Stimulated activated CD8-positive, alpha-beta memory T cell treated with anti-CD3 and anti-CD28 coated beads, Interleukin-12 subunit alpha, Interleukin-12 subunit beta, amount 100 ng/mL, for 24 hours (primary cell): Measurements from ENCODE around the gene MRPL54.

Experiments used
- DNase-seq: peaks from one replicate; pipeline ENCODE4 v3.0.0-alpha.2; 2020; ENCODE audit errors: extremely low read depth

The MRPL54 gene

DNA sequence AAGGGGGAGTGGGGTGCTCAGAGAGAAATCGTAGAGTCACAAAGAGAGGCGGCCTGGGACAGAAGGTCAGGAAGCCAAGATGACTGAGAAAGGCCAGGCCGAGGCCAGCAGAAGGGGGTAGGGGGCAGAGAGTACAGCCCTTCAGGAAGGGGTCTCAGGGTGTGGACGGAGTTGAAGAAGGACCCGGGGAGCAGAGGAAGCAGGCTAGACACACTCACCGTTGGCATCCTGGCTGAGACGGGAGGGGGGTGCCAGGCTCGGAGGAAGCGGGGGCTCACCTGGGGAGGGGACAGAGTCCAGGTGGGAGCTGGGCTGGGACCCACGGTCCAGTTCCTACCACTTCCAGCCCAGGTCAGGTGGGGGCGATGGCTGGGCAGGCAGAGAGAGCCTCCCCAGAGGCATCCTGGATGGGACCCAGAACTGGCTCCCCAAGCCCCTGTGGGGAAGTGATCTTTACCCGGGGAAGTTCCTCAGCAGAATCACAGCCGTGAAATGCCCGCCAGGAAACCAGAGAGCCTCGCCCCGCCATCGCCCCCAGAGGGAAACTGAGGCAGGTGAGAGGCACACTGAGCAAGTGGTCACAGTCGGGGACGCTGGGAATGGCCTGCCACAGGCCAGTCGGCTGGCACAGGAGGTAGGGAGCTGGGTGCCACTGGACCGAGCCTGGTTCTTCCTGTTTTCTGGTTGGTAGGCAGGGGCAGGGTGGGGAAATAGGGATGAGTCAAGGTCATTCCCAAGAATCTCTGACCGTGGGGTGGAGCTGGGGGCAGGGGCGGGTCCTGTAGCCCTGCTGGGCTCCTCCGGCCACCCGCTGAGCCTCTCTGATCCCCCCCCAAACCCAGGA, 22.3 kb downstream of the MRPL54 start:
- no peak for DNase-seq

DNA sequence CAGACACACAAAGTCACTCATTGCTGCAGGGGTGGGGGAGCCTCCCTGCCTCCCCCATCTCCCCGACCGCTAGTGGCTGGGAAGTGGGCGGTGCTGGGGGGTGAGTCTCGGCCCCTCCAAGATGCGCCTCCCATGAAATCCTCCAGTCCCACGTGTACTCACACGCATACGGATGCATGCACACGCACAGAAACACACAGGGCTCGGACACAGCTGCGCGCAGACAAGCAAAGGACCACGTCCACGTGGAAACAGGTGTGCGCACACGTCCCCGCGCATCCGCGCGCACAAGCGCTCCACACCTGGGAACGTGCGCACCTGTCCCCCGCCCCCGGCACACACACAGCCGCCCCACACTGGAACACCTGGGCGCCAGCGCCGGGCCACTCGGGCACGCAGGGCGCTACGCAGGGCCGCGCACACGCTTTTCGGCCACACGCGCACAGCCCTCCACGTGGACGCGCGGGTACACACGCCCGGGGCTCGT, 23.0 kb downstream of the MRPL54 start:
- DNase-seq: no peak

DNA sequence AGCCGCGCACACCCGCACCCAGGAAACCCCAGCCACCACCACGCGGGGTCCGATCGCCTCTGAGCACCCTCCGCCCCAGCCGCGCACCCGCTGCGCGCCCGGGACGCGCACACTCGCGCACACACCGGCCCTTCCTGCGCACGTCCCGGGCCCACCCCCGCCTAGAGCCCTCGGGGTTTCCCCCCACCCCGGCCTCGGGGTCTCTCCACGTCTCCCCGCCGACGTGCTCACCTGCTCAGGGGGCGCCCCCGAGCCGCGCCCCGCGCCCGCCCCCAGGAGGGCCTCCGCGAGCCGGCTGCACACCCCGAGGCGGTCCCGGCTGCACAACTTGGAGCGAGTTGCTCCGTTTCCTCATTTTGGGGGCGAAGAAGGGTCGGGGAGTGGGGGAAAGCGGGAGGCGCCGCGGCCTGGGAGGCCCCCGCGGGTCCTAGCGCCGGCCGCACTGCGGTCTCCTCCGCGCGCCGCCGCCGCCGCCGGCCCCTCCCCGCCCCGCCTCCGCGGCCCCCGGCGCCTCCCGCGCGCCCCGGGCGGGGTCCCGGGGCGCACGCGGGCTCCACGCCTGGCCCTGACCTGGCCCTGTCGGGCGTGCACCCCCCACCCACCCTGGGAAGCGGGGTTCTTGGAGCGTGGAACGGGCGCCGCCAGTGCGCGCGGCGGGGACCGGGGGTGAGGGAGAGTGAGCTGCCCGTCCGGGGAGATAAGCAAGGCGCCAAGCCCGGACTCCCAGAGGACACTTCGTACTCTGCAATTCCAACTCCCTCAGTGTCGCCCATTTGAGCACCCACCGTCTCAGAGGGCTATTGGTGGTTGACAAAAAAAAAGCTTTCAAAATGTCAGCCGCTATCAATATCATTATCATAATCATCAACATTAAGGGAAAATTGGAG, 23.7 kb downstream of the MRPL54 start, which contains the start of gene MATK:
Gene MATK (minus strand): TSS at position 444 of the 887 bp plus-strand sequence. CDS start 1,246 bp downstream, outside the sequence.
- no peak for DNase-seq

DNA sequence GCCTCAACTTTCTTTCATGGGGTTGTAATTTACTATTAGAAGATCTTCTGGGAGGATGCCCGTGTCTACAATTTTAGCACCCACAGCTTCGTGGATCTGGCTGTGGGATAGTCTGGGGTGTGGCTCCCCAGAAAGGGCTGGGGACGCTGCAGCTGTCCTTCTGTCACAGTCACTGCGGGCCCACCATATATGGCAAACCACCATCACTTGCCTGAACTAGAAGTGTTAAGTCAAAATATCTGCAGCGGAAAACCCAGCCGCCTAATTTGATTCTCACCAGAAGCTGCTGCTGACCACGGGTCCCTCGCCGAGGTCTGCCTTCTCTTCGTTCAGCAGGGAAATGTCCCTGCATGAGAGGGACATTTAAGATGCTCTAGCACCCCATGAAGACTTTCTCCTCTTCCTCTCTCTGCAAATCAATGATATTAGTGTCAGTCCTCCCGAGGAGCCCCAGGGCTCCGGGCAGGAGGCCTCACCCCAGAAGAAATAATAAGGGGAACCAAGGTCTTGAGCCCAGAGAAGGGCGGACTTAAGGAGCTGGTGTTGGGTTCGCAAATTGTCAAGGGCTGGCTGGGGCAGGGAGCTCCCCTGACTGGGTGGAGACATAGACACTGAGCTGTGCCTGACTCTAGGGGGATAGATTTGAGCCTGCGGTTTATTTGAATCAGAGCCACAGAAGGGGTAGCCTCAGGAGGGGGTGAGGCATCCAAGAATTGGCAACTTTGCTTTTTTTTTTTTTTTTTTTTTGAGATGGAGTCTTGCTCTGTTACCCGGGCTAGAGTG, 26.7 kb downstream of the MRPL54 start:
- DNase-seq: no peak

DNA sequence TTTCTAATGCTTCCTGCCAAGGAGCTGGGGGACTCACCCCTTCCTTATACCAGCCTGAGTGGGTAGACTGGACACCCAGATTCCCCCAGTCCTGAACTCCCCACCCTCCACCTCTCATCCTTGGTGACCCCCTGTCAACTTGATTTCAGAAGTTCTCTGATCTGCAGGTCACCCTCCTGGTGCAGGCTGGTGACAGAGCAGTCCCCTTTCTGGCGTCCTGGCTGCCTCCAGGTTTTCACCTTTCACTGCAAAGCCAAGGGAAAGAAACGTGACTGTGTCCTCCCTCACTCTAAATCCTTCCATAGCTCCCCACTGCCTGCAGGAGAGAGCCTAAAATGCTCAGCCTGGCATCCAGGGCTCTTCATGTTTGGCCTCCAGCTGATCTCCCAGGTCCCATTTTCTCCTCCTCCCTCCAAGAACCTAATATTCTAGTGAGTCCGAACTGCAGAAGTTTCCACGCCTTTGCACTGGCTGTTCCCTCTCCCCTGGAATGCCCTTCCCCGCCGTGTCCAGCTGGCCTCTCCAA, 27.8 kb downstream of the MRPL54 start:
- no peak for DNase-seq

DNA sequence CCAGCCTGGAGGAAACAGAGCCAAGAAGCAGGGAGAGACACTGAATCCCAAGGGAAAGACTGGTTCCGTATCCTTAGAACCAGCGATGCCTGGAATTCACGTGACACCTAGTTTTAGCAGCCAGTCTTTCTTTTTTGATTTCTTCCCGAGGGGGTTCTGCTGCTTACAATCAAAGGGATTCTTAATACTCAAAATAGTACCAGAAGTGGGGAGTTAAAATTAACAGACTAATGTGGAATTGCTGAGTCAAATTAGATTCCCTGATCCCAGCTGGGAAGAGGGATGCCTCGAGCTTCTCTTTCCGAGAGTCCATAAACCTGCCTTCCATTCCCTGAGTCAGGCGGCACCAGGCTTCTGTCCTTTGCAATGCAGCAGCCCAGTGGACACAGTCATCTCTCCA, 28.5 kb downstream of the MRPL54 start:
- no peak for DNase-seq

DNA sequence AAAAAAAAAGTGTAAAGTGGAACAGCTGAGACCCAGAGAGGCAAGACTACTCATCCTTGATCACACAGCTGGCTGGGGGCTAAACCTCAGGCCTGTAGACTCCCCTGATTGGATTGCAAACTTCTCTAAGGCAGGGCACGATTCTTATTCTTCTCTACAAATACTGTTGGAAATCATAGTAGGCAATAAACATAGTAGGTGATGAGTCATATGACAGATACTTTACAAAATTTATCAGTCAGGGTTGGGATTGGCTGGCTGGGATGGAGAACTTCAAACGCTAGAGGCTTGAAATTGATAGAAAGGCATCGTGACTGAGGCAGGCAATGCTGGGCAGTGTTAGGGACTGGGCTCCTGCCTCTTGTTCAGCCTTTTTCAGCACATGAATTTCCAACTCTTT, 29.6 kb downstream of the MRPL54 start:
- no peak for DNase-seq

DNA sequence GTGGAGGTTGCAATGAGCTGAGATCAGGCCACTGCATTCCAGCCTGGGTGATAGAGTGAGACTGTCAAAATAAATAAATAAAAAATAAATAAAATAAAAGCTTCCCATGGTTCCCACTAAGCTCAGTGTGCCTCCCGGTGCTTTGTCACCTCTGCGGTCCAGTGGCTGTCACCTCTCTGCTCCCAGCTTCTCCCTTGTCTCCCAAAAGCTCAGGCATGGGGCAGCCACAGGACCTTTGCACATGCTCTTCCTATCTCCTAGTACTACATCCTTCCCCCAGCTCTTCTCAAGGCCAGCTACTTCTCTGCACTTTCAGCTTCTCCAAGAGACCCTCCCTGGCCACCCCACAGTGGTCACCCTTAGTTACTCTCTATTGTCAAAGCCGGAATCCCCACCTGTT, 31.3 kb downstream of the MRPL54 start:
- DNase-seq: no peak

DNA sequence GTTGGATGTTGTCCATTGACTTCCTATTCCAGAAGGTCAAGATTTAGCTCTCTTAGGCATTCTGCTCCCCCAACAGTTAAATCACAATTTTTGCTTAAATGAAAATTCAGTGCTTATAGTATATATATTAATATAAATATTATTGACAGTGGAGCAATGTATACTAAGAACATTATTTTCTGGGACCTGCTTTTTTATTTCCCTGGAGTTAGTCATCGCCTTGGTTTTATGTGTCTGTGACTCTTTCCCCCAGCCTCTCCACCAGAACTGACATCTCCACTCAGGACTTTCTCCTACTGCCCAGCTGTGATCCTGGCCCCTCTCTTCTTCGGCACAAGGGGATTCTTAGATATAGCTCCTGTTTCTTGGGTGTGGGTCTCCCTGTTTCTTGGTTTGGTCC, 33.9 kb downstream of the MRPL54 start:
- DNase-seq: no peak

DNA sequence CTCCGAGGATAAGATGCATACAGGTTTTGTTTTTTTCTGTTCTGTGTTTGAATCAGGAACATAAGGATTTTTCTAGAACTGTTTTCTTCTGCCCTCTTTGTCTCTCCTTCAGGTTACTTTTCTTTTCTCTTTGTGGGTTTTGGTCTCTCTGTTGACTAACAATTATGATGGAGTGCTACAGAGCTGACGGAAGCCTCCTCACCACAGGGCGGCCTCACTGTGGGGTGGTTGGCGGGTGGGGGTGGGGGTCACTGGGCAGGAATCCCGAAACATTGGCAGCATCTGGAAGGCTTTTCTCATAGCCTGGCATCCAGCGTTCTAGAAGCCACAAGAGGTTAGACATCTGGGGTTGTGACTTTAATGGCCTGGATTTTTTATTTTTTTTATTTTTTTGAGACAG, 35.7 kb downstream of the MRPL54 start:
- no peak for DNase-seq

DNA sequence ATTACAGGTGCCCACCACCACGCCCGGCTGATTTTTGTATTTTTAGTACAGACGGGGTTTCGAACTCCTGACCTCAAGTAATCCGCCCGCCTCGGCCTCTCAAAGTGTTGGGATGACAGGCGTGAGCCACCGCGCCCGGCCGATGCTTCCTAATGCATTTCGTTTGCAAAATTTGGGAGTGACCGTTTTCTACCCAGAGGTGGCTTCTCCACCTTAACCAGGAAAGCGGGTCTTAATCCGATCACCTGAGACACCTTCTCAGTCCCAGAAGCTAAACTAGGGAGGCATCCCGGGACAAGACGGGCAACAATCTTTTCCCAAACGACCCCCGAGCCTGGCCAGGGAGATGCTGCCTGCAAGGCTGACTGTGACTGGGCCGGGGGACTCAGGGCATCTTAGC, 38.5 kb downstream of the MRPL54 start:
- no peak for DNase-seq

DNA sequence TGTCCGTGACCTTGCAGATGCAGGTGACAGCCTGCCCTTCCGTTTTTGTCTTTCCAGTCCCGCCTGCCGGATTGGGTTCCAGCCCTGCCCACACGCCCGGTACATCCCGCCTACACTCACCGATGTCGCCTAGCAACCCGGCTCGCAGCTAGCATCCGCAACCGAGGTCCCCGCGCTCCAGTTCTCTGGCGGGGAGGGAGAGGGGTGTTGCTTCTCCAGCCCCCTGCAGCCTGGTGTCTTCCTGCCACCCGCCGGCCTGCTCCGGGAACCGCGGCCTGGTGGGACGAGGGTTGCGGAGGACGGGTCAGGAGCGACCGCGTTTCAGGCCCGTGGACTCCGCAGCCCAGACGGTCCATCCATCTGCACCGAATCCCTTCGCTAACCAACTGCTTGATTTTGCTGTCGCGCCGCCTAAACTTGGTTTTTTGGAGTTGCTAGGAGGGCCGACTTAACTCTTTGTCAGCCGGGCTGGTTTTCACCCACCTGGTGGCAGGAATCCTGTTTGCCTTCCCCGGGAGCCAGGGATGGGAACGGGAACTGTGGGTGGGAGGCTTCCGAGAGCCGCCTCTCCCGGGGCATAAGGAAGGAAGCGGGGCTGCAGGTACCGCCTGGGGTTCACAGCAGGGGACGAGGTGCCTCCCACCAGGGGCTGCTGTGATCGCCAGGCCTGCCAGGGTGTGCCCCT, 39.1 kb downstream of the MRPL54 start:
- no peak for DNase-seq

DNA sequence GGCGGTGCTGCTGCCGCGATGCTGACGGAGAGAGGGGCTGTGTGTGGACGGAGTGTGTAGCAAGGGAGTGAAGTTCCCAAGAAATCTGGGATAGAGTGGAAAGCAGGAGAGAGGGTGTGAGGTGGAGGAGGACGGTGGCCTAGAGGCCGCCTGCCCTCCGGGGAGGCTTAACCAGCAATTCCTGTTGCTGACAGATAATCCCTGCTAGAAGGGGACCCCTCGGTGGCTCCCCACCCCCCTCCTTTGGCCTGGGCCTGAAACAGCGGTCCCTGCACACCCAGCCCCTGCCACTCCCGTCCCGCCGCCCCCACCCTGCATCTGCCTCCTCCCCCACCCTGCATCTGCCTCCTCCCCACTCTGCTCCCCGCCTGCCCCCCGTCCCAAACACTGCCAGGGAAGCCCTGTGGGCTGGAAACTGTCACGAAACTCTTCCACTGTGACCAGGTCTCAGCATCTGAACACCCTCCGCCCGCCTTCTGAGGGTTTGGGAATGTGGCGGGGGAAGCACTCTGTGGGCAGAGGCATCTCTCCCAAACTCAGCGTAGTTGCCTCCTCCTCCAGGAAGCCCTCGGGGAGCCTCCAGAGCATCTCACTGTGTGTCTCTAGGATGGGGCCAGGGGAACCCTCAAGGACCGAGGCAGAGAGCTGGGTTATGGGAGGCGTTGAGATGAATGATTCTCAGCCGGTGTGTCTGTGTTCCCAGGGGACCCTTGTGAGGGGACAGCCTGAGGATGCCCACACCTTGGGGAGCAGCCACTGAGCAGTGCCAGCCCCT, 40.8 kb downstream of the MRPL54 start:
- no peak for DNase-seq

DNA sequence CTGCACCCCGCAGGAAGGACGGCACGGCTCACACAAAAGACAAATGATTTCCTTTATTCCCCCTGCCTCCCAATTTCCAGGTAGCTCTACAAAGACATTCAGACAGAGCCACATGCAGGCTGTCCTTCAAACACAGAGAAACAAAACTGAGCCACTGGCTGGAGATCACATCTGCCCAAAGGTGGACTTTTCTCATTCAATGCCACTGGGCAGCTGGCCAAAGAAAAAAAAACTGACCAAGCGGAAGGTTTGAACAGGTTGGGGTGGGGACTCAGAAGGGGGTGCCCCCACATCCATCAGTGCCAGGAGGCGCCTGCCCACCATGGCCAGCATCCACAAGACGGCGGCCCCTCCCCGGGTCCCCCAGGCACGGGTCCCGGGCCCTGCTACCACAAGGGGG, 41.5 kb downstream of the MRPL54 start:
- no peak for DNase-seq

DNA sequence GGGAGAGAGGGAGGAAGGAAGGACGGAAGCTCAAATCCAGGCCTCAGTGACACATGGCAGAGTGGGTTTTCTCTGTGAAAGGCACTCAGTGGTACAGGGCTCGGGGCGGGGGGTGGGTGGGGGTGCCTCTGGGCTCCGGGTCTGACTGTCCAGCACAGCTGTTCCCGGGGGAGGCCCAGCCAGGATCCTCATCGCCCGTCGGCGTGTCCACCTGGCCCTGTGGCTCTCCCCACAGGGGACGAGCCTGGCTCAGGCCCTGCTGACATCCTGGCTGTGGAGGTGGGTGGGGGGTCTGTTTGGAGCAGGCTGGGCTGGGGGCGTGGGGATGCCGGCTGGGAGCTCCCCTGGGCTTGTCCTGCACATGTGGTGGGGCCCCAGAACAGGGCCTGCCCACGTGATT, 41.9 kb downstream of the MRPL54 start:
- no peak for DNase-seq

DNA sequence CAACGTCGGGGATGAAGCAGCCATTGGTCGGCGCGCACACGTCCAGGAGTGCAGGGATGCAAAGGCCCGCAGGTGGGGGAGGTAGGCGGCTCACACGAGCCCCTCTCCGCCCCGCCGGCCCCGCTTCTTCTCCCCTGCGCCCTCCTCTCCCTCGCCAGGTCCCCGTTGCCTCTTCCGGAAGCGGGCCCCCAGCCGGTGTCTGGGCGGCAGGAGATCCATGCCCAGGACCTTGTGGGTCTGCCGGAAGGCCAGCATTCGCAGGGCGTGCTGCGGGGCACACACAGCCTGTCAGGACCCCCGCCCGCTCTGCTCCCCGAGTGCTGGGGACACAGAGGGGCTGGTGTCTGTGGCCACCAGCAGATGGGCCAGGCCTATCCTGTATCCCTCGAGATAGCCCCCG, 43.4 kb downstream of the MRPL54 start:
- no peak for DNase-seq

DNA sequence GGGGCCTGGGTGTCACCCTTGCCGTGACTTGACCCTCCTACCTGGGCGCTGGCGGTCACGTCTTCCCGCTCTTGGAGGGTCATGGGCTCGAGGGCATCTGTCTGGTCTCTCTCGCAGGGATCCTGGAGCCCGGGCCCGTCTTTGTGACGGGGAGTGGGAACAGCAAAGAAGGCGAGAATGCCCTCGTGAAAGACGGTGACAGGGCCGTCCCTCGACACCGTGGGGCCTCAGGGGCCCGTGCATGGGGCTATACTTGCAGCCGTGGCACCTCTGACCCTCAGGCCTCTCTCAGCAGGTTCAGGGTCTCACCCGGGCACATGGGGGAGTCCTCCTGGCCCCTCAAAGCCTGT, 44.6 kb downstream of the MRPL54 start:
- no peak for DNase-seq

DNA sequence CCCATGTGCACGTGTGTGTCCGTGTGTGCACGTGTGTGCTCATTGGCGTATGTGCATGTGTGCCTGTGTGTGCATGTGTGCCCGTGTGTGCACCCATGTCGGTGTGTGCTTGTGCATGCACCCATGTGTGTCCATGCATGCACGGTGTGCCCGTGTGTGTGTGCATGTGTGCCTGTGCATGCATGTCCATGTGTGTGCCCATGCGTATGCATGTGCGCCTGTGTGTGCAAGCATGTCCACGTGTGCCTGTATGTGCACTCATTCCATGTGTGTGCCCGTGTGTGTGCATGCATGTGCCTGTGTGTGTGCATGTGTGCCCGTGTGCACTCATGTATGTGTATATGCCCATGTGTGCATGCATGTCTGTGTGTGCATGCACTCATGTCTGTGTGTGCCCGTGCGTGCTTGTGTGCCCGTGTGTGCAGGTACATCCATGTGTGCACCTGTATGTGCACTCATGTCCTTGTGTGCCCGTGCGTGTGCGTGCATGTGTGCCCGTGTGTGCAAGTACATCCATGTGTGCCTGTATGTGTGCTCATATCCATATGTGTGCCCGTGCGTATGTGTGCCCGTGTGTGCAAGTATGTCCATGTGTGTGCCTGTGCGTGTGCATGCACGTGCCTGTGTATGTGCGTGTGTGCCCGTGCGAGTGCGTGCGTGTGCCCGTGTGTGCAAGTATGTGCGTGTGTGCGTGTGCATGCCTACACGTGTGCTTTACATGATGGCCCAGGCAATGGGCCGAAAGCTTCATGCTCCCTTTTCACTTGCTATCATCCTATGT, 45.3 kb downstream of the MRPL54 start:
- no peak for DNase-seq

DNA sequence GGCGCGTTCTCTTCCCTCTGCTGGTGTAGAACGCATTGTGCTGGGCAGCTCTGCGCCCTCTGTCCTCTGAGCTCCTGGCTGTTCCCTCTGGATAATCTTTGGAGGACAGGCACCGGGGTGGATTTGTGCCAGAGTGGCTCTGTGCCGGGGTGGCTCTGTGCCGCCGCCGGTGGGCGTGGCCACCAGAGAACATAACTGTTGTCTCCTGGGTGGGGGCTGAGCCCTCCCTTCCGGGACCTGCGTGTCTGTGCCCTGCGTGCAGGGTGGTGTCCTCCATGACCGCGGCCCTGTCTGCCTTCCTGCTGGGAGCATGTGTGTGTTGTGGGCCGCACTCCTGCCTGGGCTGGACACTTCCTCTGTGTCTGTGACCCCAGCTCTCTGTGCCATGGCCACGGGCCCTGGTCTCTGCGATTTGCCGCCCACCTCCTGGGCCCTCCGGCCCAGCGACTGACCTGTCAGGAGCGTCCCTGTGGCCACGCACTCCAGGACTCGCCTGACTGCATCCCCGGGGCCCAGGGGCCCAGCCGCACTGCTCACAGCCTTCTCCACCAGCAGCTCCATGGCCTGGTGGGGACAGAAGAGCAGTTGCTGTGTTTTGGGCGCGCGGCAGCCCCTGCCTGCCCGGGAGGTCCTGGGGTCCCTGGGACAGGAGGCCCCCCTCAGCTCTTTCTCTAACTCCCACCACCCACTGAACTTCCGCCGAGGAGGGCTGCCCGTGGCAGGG, 46.1 kb downstream of the MRPL54 start:
- no peak for DNase-seq
